OCI-LY1 (cell line): ENCODE data around the gene MAP4.

Source experiments
- H2AFZ ChIP-seq: fragments of 200-600 bp; sonication (generic), shearing (Covaris generic); 2 replicates; pipeline ENCODE4 v1.6.0; 2014; ENCODE audit warnings: antibody characterized with exemption, mild to moderate bottlenecking, low read length
- H3F3A ChIP-seq: fragments of 200-600 bp; sonication (generic), shearing (Covaris generic); 2 replicates; pipeline ENCODE4 v1.6.0; 2014; ENCODE audit warnings: mild to moderate bottlenecking, antibody characterized with exemption, low read length, moderate library complexity; ENCODE audit not compliant: insufficient read depth
- H3K27ac ChIP-seq: fragments of 200-600 bp; sonication (generic); 2 replicates; pipeline ENCODE4 v1.5.1; 2014; ENCODE audit warnings: low read length, mixed run types, mild to moderate bottlenecking, low read depth; ENCODE audit not compliant: poor library complexity, severe bottlenecking
- H3K27me3 ChIP-seq: fragments of 200-600 bp; sonication (generic); 2 replicates; pipeline ENCODE4 v1.6.0; 2014; ENCODE audit warnings: antibody characterized with exemption, mild to moderate bottlenecking, low read length, moderate library complexity; ENCODE audit not compliant: insufficient read depth
- H3K36me3 ChIP-seq: fragments of 200-600 bp; sonication (generic); 2 replicates; pipeline ENCODE4 v1.6.1; 2014; ENCODE audit warnings: mild to moderate bottlenecking, antibody characterized with exemption, low read length, moderate library complexity, mixed read lengths; ENCODE audit not compliant: insufficient read depth
- H3K4me1 ChIP-seq: fragments of 200-600 bp; sonication (generic); 2 replicates; pipeline ENCODE4 v1.5.1; 2014; ENCODE audit warnings: mild to moderate bottlenecking, low read length, moderate library complexity; ENCODE audit not compliant: insufficient read depth, severe bottlenecking
- H3K4me2 ChIP-seq: fragments of 200-600 bp; sonication (generic), shearing (Covaris generic); 2 replicates; pipeline ENCODE4 v1.6.1; 2014; ENCODE audit warnings: low read length
- H3K4me3 ChIP-seq: fragments of 200-600 bp; sonication (generic); 2 replicates; pipeline ENCODE4 v1.5.1; 2014; ENCODE audit warnings: low read length, low read depth, mild to moderate bottlenecking, mixed read lengths; ENCODE audit not compliant: poor library complexity, severe bottlenecking
- H3K79me2 ChIP-seq: fragments of 200-600 bp; shearing (Covaris generic); 2 replicates; pipeline ENCODE4 v1.6.1; 2016; ENCODE audit warnings: mixed run types, low read length, mixed read lengths; ENCODE audit not compliant: insufficient read depth
- H3K9ac ChIP-seq: fragments of 200-600 bp; sonication (generic), shearing (Covaris generic); 2 replicates; pipeline ENCODE4 v1.6.1; 2014; ENCODE audit warnings: mild to moderate bottlenecking, low read length, mixed read lengths
- H3K9me2 ChIP-seq: fragments of 200-600 bp; sonication (generic), shearing (Covaris generic); 2 replicates; pipeline ENCODE4 v1.6.1; 2014; ENCODE audit warnings: low read depth, mild to moderate bottlenecking, low read length, mixed read lengths
- H3K9me3 ChIP-seq: fragments of 200-600 bp; shearing (Covaris generic); 2 replicates; pipeline ENCODE4 v1.6.1; 2014; ENCODE audit warnings: low read length, mixed read lengths
- H4K20me1 ChIP-seq: fragments of 200-600 bp; sonication (generic), shearing (Covaris generic); 2 replicates; pipeline ENCODE4 v1.6.0; 2016; ENCODE audit warnings: mild to moderate bottlenecking, low read length; ENCODE audit not compliant: insufficient read depth
- CTCF ChIP-seq: fragments of 200-600 bp; sonication (generic), shearing (Covaris generic); IDR thresholded peaks from 2 replicates; pipeline ENCODE4 v1.5.1; 2017; ENCODE audit warnings: mild to moderate bottlenecking, antibody characterized with exemption, low read length, moderate library complexity, mixed read lengths
- EZH2 ChIP-seq: fragments of 200-600 bp; sonication (generic), shearing (Covaris generic); IDR thresholded peaks from 2 replicates; pipeline ENCODE4 v1.8.0; 2017; ENCODE audit warnings: borderline replicate concordance, mixed run types, mild to moderate bottlenecking, antibody characterized with exemption, low read length, moderate library complexity, mixed read lengths

Gene MAP4

DNA sequence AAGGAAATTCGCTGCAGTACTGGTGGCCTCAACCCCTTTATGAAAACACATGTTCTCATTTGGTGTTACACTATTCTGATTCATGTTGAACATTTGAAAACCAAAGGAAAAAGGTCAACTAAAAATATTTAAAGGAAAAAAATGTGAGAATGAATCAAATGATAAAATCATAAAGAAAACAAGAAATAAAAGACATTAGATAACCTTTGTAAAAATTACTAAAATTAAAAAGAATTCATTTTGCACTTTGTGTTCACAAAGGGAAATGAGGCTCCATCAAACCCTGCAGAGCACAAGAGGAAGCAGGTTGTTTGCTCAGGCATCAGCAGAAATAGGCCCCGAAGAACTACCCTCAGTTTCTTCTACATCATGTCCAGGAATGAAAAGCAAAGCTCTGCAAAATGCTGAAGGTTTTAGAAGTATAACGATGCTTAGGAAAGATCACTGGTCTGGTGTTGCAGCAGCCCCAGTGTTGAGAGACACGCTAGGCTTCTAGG lies 41.2 kb downstream of the MAP4 start:
- Histone ChIP-seq H3K27me3 (no peaks in the 10 kb centered on the region), H3K27ac (peak overlapping the region; percentile 79), H3K9ac (no peak overlapping the region; the same call in 1 of the 2 replicates), H4K20me1 (no peaks in the 10 kb centered on the region), H3K9me2 (no peaks in the 10 kb centered on the region), H3F3A (no peaks in the 10 kb centered on the region), H3K4me1 (peaks cover 30% of the 10 kb centered on the region), H3K4me3 (no peak overlapping the region), H3K36me3 (no peaks in the 10 kb centered on the region), H2AFZ (no peak overlapping the region), H3K79me2 (no peaks in the 10 kb centered on the region), H3K4me2 (peak overlapping the region; percentile 8; the same call in 1 of the 2 replicates), H3K9me3 (no peaks in the 10 kb centered on the region)
- TF ChIP-seq EZH2 (no peak), CTCF (no peak)

GRCh38 chr3:47971081-47971480 lies 45.1 kb downstream of the MAP4 start:
- H4K20me1 ChIP-seq, result no peaks in the 10 kb centered on the region
- H3K9me3 ChIP-seq, result 0 out of 2 replicates have a peak, but pooled peaks cover 3% of the 10 kb centered on the region
- no peaks in the 10 kb centered on the region for H3K27me3 ChIP-seq
- no peaks in the 10 kb centered on the region for H3F3A ChIP-seq
- TF ChIP-seq CTCF, result no peak
- no peak for TF ChIP-seq EZH2
- H3K36me3 ChIP-seq, result no peaks in the 10 kb centered on the region
- H3K79me2 ChIP-seq, result no peaks in the 10 kb centered on the region
- no peaks in the 10 kb centered on the region for H3K9me2 ChIP-seq
- H3K4me2 ChIP-seq, result no peak overlapping the region
- peaks cover 21% of the 10 kb centered on the region for H3K4me1 ChIP-seq
- H3K4me3 ChIP-seq, result no peak overlapping the region
- no peak overlapping the region for H2AFZ ChIP-seq
- no peak overlapping the region for H3K9ac ChIP-seq
- H3K27ac ChIP-seq, result no peak overlapping the region

GRCh38 chr3:47964740-47965139 lies 51.5 kb downstream of the MAP4 start:
- Histone ChIP-seq H3K4me1 (peaks cover 3% of the 10 kb centered on the region), H3K36me3 (no peaks in the 10 kb centered on the region; the same call in 1 of the 2 replicates)
- no peak for TF ChIP-seq CTCF

More at GRCh38 chr3:47964740-47965139, 51.5 kb downstream of the MAP4 start:
- H3K79me2 ChIP-seq, result no peaks in the 10 kb centered on the region
- H2AFZ ChIP-seq, result no peak overlapping the region
- H3K27ac ChIP-seq, result no peak overlapping the region
- H4K20me1 ChIP-seq, result no peaks in the 10 kb centered on the region
- no peak overlapping the region for H3K9ac ChIP-seq
- H3F3A ChIP-seq, result no peaks in the 10 kb centered on the region
- no peaks in the 10 kb centered on the region for H3K9me2 ChIP-seq
- no peak overlapping the region for H3K4me3 ChIP-seq
- no peak overlapping the region for H3K4me2 ChIP-seq
- H3K27me3 ChIP-seq, result no peaks in the 10 kb centered on the region
- H3K9me3 ChIP-seq, result 0 out of 2 replicates have a peak, but pooled peaks cover 3% of the 10 kb centered on the region
